ENCODE data around the gene C20orf204. TPM values are rescaled to one million over a fixed set of nuclear protein-coding genes. Genes with fewer than 3 reads are reported as not detected.

C20orf204 gene
- total and polyA plus RNA-seq, 4 donors = 0.07 to 0.59 (median 0.12) TPM

DNA sequence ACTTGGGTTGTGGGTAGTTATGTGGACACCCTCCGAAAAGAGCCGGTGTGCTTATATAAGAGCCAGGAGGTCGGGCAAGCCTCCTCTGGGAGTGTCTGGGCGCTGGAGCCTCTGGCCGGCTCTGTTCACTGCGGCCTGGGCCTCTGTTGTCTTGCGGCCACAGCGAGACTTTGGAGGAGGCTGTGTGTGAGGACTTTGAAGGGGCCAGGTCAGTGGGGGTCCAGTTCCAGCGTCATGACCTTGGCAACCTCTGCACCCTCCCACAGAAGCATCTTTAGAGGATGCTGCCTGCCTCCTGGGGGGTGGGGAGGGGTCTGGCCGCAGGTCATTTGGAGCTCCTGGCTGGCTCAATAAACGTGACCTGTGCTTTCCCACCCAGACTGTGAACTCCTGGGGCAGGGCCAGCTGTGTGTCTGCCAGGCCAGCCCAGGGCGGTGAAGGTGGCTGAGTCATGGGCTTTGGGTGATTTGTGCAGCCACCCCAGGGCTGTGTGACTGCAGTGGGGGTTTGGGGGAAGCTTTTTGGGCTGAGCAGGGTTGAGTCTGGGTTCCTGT lies 28.2 kb downstream of the C20orf204 start:
- 26% methylated on average over 12 of the region's 12 CpGs for WGBS
- Histone ChIP-seq H3K9me3 (ENCODE audit: control insufficient read depth in 4 of 4, low read length in 3 of 4) (no peaks in the 10 kb centered on the region), H3K9ac (ENCODE audit: low read depth in 1 of 2, low read length in 2 of 2) (peak overlapping the region; percentile 39 to 85), H3K27ac (ENCODE audit: low read depth in 1 of 2, low read length in 2 of 2) (peak overlapping the region; percentile 64 to 74), H3K4me3 (ENCODE audit: low read depth in 1 of 3, low read length in 3 of 3) (peak overlapping the region; percentile 71 to 89 (median 83)), H3K4me1 (ENCODE audit: control insufficient read depth in 4 of 4, insufficient read depth in 4 of 4, low read length in 3 of 4) (peaks cover 27 to 63% (median 52%) of the 10 kb centered on the region in 4 donors), H3K36me3 (ENCODE audit: control insufficient read depth in 4 of 4, insufficient read depth in 3 of 4, low read depth in 1 of 4, low read length in 3 of 4) (no peaks in the 10 kb centered on the region), H3K27me3 (ENCODE audit: control insufficient read depth in 4 of 4, insufficient read depth in 4 of 4, low read length in 3 of 4) (no peaks in the 10 kb centered on the region)
- DNase-seq (ENCODE audit: low spot score) = peak; percentile 51
- TF ChIP-seq HNF4A (conservative IDR thresholded peaks at IDR 0.05) = peak; percentile 26 to 69
- TF ChIP-seq, protein P1, sequence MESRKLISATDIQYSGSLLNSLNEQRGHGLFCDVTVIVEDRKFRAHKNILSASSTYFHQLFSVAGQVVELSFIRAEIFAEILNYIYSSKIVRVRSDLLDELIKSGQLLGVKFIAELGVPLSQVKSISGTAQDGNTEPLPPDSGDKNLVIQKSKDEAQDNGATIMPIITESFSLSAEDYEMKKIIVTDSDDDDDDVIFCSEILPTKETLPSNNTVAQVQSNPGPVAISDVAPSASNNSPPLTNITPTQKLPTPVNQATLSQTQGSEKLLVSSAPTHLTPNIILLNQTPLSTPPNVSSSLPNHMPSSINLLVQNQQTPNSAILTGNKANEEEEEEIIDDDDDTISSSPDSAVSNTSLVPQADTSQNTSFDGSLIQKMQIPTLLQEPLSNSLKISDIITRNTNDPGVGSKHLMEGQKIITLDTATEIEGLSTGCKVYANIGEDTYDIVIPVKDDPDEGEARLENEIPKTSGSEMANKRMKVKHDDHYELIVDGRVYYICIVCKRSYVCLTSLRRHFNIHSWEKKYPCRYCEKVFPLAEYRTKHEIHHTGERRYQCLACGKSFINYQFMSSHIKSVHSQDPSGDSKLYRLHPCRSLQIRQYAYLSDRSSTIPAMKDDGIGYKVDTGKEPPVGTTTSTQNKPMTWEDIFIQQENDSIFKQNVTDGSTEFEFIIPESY (IDR thresholded peaks at IDR 0.05) = no peak
- TF ChIP-seq NR2F2 (IDR thresholded peaks at IDR 0.05) = no peak
- peak in 1 of 2 donors; percentile 64 for TF ChIP-seq JUND (IDR thresholded peaks at IDR 0.05)
- no peak for TF ChIP-seq FOXA1 (IDR thresholded peaks at IDR 0.05)
- peak; percentile 31 for TF ChIP-seq SP1 (IDR thresholded peaks at IDR 0.05)
- TF ChIP-seq, protein P2, sequence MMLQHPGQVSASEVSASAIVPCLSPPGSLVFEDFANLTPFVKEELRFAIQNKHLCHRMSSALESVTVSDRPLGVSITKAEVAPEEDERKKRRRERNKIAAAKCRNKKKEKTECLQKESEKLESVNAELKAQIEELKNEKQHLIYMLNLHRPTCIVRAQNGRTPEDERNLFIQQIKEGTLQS (IDR thresholded peaks at IDR 0.05) = no peak
- TF ChIP-seq RXRA (IDR thresholded peaks at IDR 0.05) = peak; percentile 67 to 90
- TF ChIP-seq HNF4G (IDR thresholded peaks at IDR 0.05) = no peak
- no peak for TF ChIP-seq EGR1 (IDR thresholded peaks at IDR 0.05; ENCODE audit: low read depth in 2 of 2)
- no peak for TF ChIP-seq TAF1 (conservative IDR thresholded peaks at IDR 0.05)
- TF ChIP-seq, protein P3, sequence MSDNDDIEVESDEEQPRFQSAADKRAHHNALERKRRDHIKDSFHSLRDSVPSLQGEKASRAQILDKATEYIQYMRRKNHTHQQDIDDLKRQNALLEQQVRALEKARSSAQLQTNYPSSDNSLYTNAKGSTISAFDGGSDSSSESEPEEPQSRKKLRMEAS (IDR thresholded peaks at IDR 0.05) = no peak
- TF ChIP-seq YY1 (IDR thresholded peaks at IDR 0.05) = peak; percentile 19

DNA sequence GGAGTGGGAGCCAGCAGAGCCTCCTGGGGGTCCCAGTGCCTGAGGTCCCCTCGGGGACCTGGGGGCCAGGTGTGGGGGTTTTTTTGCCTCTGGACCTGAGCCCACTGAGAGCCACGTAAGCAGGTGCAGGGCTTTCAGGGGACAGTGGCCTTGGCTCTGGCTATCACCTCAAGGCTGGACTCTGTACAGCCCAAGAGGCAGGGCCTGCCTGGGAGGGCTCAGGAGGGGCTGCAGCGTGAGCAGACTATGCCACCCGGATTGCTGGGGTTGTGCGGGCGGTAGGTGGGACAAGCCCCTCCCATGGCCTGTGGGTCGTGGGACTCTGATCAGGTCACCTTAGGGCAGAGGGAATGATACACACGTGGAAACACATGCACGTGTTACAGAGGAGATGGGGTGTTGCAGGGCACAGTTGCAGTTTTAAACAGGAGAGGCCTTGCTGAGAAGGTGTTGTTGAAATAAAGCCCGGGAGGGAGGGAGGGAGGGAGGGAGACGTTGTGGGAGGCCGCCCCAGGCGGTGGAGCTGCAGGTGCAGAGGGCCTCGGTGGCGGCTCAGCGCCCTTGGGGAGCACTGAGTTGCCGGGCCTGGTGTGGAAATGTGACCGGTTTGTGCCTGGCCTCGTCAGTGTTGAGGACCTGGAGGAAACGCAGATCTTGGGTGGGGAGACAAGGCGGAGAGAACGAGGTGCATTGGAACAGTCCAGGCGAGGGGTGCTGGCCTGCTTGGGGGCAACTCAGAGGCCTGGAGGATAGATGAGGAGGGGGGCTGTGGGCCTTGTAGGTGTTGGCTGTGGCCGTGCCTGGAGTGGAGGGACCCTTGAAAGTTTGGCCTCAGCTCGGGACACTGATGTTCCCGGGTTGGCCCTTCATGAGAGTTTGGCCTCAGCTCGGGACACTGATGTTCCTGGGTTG lies 29.3 kb downstream of the C20orf204 start:
- no peak overlapping the region for H3K9ac ChIP-seq (ENCODE audit: low read depth in 1 of 2, low read length in 2 of 2)
- 26% methylated on average over 27 of the region's 27 CpGs for WGBS
- no peak overlapping the region for H3K4me3 ChIP-seq (ENCODE audit: low read depth in 1 of 3, low read length in 3 of 3)
- H3K27me3 ChIP-seq (ENCODE audit: control insufficient read depth in 4 of 4, insufficient read depth in 4 of 4, low read length in 3 of 4) = no peaks in the 10 kb centered on the region
- peak overlapping the region; percentile 55 to 64 for H3K27ac ChIP-seq (ENCODE audit: low read depth in 1 of 2, low read length in 2 of 2)
- peak; percentile 48 for DNase-seq (ENCODE audit: low spot score)
- H3K36me3 ChIP-seq (ENCODE audit: control insufficient read depth in 4 of 4, insufficient read depth in 3 of 4, low read depth in 1 of 4, low read length in 3 of 4) = no peaks in the 10 kb centered on the region
- peaks cover 27 to 65% (median 54%) of the 10 kb centered on the region in 4 donors for H3K4me1 ChIP-seq (ENCODE audit: control insufficient read depth in 4 of 4, insufficient read depth in 4 of 4, low read length in 3 of 4)
- no peaks in the 10 kb centered on the region for H3K9me3 ChIP-seq (ENCODE audit: control insufficient read depth in 4 of 4, low read length in 3 of 4)
- TF ChIP-seq, protein P1 (IDR thresholded peaks at IDR 0.05) = no peak
- no peak for TF ChIP-seq GABPA (IDR thresholded peaks at IDR 0.05 in 1 of 2, conservative IDR thresholded peaks at IDR 0.05 in 1 of 2)
- TF ChIP-seq SP1 (IDR thresholded peaks at IDR 0.05) = peak; percentile 80
- TF ChIP-seq, protein P4, sequence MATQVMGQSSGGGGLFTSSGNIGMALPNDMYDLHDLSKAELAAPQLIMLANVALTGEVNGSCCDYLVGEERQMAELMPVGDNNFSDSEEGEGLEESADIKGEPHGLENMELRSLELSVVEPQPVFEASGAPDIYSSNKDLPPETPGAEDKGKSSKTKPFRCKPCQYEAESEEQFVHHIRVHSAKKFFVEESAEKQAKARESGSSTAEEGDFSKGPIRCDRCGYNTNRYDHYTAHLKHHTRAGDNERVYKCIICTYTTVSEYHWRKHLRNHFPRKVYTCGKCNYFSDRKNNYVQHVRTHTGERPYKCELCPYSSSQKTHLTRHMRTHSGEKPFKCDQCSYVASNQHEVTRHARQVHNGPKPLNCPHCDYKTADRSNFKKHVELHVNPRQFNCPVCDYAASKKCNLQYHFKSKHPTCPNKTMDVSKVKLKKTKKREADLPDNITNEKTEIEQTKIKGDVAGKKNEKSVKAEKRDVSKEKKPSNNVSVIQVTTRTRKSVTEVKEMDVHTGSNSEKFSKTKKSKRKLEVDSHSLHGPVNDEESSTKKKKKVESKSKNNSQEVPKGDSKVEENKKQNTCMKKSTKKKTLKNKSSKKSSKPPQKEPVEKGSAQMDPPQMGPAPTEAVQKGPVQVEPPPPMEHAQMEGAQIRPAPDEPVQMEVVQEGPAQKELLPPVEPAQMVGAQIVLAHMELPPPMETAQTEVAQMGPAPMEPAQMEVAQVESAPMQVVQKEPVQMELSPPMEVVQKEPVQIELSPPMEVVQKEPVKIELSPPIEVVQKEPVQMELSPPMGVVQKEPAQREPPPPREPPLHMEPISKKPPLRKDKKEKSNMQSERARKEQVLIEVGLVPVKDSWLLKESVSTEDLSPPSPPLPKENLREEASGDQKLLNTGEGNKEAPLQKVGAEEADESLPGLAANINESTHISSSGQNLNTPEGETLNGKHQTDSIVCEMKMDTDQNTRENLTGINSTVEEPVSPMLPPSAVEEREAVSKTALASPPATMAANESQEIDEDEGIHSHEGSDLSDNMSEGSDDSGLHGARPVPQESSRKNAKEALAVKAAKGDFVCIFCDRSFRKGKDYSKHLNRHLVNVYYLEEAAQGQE (IDR thresholded peaks at IDR 0.05) = peak; percentile 29
- TF ChIP-seq FOXA2 (IDR thresholded peaks at IDR 0.05) = no peak
- peak; percentile 73 for TF ChIP-seq HNF4G (IDR thresholded peaks at IDR 0.05)
- TF ChIP-seq TAF1 (conservative IDR thresholded peaks at IDR 0.05) = no peak
- no peak for TF ChIP-seq YY1 (IDR thresholded peaks at IDR 0.05)
- TF ChIP-seq HNF4A (conservative IDR thresholded peaks at IDR 0.05) = peak; percentile 91 to 93
- no peak for TF ChIP-seq FOXA1 (IDR thresholded peaks at IDR 0.05)
- peak; percentile 97 to 98 for TF ChIP-seq RXRA (IDR thresholded peaks at IDR 0.05)
- TF ChIP-seq NR2F2 (IDR thresholded peaks at IDR 0.05) = peak; percentile 39
- TF ChIP-seq, protein P5, sequence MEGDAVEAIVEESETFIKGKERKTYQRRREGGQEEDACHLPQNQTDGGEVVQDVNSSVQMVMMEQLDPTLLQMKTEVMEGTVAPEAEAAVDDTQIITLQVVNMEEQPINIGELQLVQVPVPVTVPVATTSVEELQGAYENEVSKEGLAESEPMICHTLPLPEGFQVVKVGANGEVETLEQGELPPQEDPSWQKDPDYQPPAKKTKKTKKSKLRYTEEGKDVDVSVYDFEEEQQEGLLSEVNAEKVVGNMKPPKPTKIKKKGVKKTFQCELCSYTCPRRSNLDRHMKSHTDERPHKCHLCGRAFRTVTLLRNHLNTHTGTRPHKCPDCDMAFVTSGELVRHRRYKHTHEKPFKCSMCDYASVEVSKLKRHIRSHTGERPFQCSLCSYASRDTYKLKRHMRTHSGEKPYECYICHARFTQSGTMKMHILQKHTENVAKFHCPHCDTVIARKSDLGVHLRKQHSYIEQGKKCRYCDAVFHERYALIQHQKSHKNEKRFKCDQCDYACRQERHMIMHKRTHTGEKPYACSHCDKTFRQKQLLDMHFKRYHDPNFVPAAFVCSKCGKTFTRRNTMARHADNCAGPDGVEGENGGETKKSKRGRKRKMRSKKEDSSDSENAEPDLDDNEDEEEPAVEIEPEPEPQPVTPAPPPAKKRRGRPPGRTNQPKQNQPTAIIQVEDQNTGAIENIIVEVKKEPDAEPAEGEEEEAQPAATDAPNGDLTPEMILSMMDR (IDR thresholded peaks at IDR 0.05; ENCODE audit: low read depth, low read length, missing input control) = no peak
- TF ChIP-seq, protein P2 (IDR thresholded peaks at IDR 0.05) = no peak
- TF ChIP-seq RAD21 (IDR thresholded peaks at IDR 0.05) = no peak
- peak in 1 of 2 donors; percentile 44 for TF ChIP-seq JUND (IDR thresholded peaks at IDR 0.05)
- no peak for TF ChIP-seq EGR1 (IDR thresholded peaks at IDR 0.05; ENCODE audit: low read depth in 2 of 2)
